HEK293 (cell line): ENCODE results near the gene IL3RA.
A peak's percentile ranks its signal among the peaks of the same experiment; 100 is the strongest.

Source experiments
- CTCF ChIA-PET: fragments of 350-600 bp; formaldehyde crosslinking; extraction: SDS; loops from one replicate; lab custom pipeline; 2021; ENCODE audit warnings: antibody characterized with exemption; lab: Yijun Ruan, JAX
- POLR2A ChIA-PET: fragments of 300-600 bp; formaldehyde crosslinking; extraction: SDS; loops from one replicate; lab custom pipeline; 2020; ENCODE audit warnings: antibody characterized with exemption, inconsistent platforms; lab: Yijun Ruan, JAX
- H3K27ac ChIP-seq: fragments of 200-500 bp; sonication (Bioruptor generic); 2 replicates; pipeline ENCODE4 v1.5.1; 2014; ENCODE audit warnings: low read depth, low read length, control low read depth, inconsistent platforms; ENCODE audit errors: extremely low read depth
- H3K36me3 ChIP-seq, 2 experiments: fragments of 200-500 bp in 1 of 2; sonication (Bioruptor generic) in 1 of 2; 1 replicate in 1 of 2; 2 replicates in 1 of 2; pipeline ENCODE4 v1.5.1; 2014 to 2017; ENCODE audit warnings: inconsistent platforms in 2 of 2, low read length in 2 of 2; ENCODE audit not compliant: control insufficient read depth in 2 of 2, insufficient read depth in 1 of 2
- H3K4me1 ChIP-seq: fragments of 200-500 bp; sonication (Bioruptor generic); 2 replicates; pipeline ENCODE4 v1.5.1; 2014; ENCODE audit warnings: mild to moderate bottlenecking, low read length, inconsistent platforms; ENCODE audit not compliant: control insufficient read depth, insufficient read depth
- H3K4me3 ChIP-seq: 2 replicates; pipeline ENCODE4 v1.5.1; 2011; ENCODE audit warnings: low read depth, mild to moderate bottlenecking, control low read depth, low read length, moderate library complexity
- H3K9me3 ChIP-seq: fragments of 200-500 bp; sonication (Bioruptor generic); 2 replicates; pipeline ENCODE4 v1.5.1; 2014; ENCODE audit warnings: low read depth, low read length, inconsistent platforms; ENCODE audit not compliant: control insufficient read depth, insufficient read depth
- HOXD13 ChIP-seq: sonication (generic); formaldehyde crosslinking; IDR thresholded peaks from 2 replicates; pipeline ENCODE4 v1.8.0; 2022; ENCODE audit warnings: missing genetic modification reagents, borderline replicate concordance
- SP7 ChIP-seq: fragments of 450-650 bp; formaldehyde crosslinking; IDR thresholded peaks from 2 replicates; pipeline ENCODE4 v1.5.1; 2016; ENCODE audit warnings: missing biosample characterization, missing genetic modification characterization
- TRIM28 ChIP-seq: IDR thresholded peaks from 2 replicates; pipeline ENCODE4 v1.6.1; 2011; ENCODE audit warnings: low read length, control low read depth, borderline replicate concordance
- YY1 ChIP-seq: fragments of 450-650 bp; formaldehyde crosslinking; IDR thresholded peaks from 2 replicates; pipeline ENCODE4 v1.5.1; 2018; ENCODE audit warnings: missing biosample characterization, missing genetic modification characterization
- ZNF133 ChIP-seq: fragments of 450-650 bp; formaldehyde crosslinking; IDR thresholded peaks from 2 replicates; pipeline ENCODE4 v1.5.1; 2016; ENCODE audit warnings: missing biosample characterization, missing genetic modification characterization
- ZNF184 ChIP-seq: fragments of 450-650 bp; IDR thresholded peaks from 2 replicates; pipeline ENCODE4 v1.5.1; 2018; ENCODE audit warnings: missing biosample characterization, mild to moderate bottlenecking, missing genetic modification characterization
- ZNF2 ChIP-seq: fragments of 450-650 bp; formaldehyde crosslinking; IDR thresholded peaks from 2 replicates; pipeline ENCODE4 v1.5.1; 2016; ENCODE audit warnings: missing biosample characterization, missing genetic modification characterization
- ZNF24 ChIP-seq: fragments of 450-650 bp; formaldehyde crosslinking; IDR thresholded peaks from 2 replicates; pipeline ENCODE4 v1.5.1; 2016; ENCODE audit warnings: missing biosample characterization, missing genetic modification characterization
- ZNF366 ChIP-seq: fragments of 450-650 bp; formaldehyde crosslinking; conservative IDR thresholded peaks from 2 replicates; pipeline ENCODE4 v1.5.1; 2016; ENCODE audit warnings: missing biosample characterization, missing genetic modification characterization
- ZNF423 ChIP-seq: fragments of 450-650 bp; formaldehyde crosslinking; IDR thresholded peaks from 2 replicates; pipeline ENCODE4 v1.5.1; 2016; ENCODE audit warnings: missing biosample characterization, missing genetic modification characterization
- ZNF530 ChIP-seq: fragments of 450-650 bp; formaldehyde crosslinking; IDR thresholded peaks from 2 replicates; pipeline ENCODE4 v1.5.1; 2016; ENCODE audit warnings: low read depth, missing biosample characterization, missing genetic modification characterization
- ZNF558 ChIP-seq: fragments of 450-650 bp; formaldehyde crosslinking; IDR thresholded peaks from 2 replicates; pipeline ENCODE4 v1.5.1; 2016; ENCODE audit warnings: missing biosample characterization, missing genetic modification characterization
- ZNF629 ChIP-seq: fragments of 450-650 bp; formaldehyde crosslinking; IDR thresholded peaks from 2 replicates; pipeline ENCODE4 v1.5.1; 2017; ENCODE audit warnings: missing biosample characterization, missing genetic modification characterization
- ZNF677 ChIP-seq: fragments of 450-650 bp; IDR thresholded peaks from 2 replicates; pipeline ENCODE4 v1.5.0; 2018; ENCODE audit warnings: missing biosample characterization, mild to moderate bottlenecking, missing genetic modification characterization, moderate library complexity
- ZSCAN23 ChIP-seq: fragments of 450-650 bp; formaldehyde crosslinking; IDR thresholded peaks from 2 replicates; pipeline ENCODE4 v1.5.1; 2016; ENCODE audit warnings: missing biosample characterization, missing genetic modification characterization
- TF ChIP-seq, protein P1 (sequence below): fragments of 450-650 bp; formaldehyde crosslinking; IDR thresholded peaks from 2 replicates; pipeline ENCODE4 v1.5.1; 2016; ENCODE audit warnings: missing biosample characterization, missing genetic modification characterization
- TF ChIP-seq, protein P2 (sequence below): fragments of 450-650 bp; formaldehyde crosslinking; conservative IDR thresholded peaks from 2 replicates; pipeline ENCODE4 v1.5.1; 2016; ENCODE audit warnings: low read depth, missing biosample characterization, missing genetic modification characterization
- TF ChIP-seq, protein P3 (sequence below): fragments of 450-650 bp; formaldehyde crosslinking; IDR thresholded peaks from 2 replicates; pipeline ENCODE4 v1.5.1; 2016; ENCODE audit warnings: missing biosample characterization, missing genetic modification characterization
- TF ChIP-seq, protein P4 (sequence below): fragments of 450-650 bp; formaldehyde crosslinking; IDR thresholded peaks from 2 replicates; pipeline ENCODE4 v1.5.1; 2016; ENCODE audit warnings: missing biosample characterization, missing genetic modification characterization
- TF ChIP-seq, protein P5 (sequence below): fragments of 450-650 bp; formaldehyde crosslinking; IDR thresholded peaks from 2 replicates; pipeline ENCODE4 v1.5.1; 2016; ENCODE audit warnings: missing biosample characterization, missing genetic modification characterization
- TF ChIP-seq, protein P6 (sequence below): fragments of 450-650 bp; formaldehyde crosslinking; optimal IDR thresholded peaks from 2 replicates; pipeline ENCODE3; 2016; ENCODE audit warnings: missing biosample characterization, mild to moderate bottlenecking, missing genetic modification characterization

The IL3RA gene

DNA sequence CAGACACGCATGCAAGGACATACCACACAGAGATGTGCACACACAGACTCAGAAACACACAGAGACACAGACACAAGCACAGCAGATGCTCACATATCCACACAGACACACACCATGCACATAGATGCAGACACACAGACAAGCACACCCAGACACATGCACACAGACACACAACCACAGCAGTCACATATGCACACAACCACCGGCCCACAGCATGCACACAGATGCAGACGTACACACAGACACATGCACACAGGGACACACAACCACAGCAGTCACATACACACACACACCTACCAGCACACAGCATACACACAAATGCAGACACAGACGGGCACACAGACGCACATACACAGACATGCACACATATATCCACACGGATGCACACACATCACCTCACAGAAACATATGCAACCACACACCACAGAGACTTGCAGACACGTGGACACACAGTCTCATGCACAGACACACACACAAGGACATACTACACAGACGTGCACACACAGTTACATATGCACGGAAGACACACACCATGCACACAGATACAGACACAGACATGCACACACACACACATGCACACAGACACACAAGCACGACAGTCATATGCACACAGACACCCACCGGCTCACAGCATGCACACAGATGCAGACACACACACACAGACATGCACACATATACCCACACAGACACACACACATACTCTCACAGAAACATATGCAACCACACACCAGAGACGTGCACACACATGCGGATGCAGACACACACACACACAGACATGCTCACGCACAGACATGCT is 80.6 kb downstream of the IL3RA start:
- CTCF ChIA-PET, result no interaction called here
- peaks cover 15 to 59% of the 10 kb centered on the region in 2 experiments; a peak in 2 of 3 replicates for H3K36me3 ChIP-seq

DNA sequence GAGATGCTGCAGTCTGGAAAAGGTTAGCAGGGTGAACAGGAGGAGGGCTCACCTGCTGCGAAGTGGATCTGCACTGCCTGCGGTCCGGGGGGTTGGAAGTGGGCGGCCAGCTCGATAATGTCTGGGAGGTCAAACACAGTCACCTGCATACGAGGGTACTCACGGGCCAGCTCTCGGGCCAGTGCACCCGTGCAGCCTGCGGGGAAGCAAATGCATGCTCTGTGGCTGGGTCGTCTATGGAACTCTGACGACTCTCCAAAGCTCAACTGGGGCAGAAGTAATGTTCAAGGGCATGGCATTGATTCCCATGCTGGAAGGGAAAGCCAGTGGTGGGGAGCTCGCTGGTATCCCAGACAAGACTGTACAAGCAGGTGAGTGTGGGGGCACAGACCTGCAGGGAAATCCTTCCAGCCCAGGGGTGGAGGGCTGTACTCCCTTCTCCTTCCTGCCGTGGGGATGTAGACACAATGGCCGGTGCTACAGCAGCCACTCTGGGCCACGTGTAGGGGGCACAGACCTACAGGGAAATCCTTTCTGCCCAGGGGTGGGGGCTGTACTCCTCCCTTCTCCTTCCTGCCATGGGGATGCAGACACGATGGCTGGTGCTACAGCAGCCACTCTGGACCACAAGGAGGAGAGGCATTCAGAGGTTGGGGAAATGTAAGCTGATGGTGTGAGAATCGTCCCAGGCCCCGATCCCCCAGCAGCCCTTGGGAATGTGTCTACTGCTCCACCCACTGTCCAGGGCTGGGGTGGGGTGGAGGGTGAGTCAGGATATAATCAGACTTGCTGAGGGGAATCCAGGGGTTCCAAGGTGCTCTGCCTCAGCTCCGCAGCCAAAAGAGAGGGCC is 81.6 kb downstream of the IL3RA start:
- ChIA-PET POLR2A (no interaction called here), CTCF (no interaction called here)
- Histone ChIP-seq H3K27ac (no peak overlapping the region), H3K9me3 (no peaks in the 10 kb centered on the region; the same call in 1 of the 2 replicates), H3K36me3 (peaks cover 13 to 50% of the 10 kb centered on the region in 2 experiments; a peak in 2 of 3 replicates), H3K4me3 (no peak overlapping the region), H3K4me1 (no peaks in the 10 kb centered on the region)
- TF ChIP-seq ZNF677 (tag by site-specific recombination), result no peak
- no peak; the same call in 1 of the 2 replicates for TF ChIP-seq HOXD13 (CRISPR knock-in tag)
- no peak for TF ChIP-seq ZNF558
- 0 out of 2 replicates have a peak, but pooled peaks have one; percentile 50 for TF ChIP-seq ZSCAN23
- TF ChIP-seq ZNF629, result 0 out of 2 replicates have a peak, but pooled peaks have one; percentile 23
- no peak for TF ChIP-seq ZNF530 (tag by site-specific recombination)
- TF ChIP-seq SP7, result 0 out of 2 replicates have a peak, but pooled peaks have one; percentile 27
- no peak for TF ChIP-seq YY1
- TF ChIP-seq, protein P1, sequence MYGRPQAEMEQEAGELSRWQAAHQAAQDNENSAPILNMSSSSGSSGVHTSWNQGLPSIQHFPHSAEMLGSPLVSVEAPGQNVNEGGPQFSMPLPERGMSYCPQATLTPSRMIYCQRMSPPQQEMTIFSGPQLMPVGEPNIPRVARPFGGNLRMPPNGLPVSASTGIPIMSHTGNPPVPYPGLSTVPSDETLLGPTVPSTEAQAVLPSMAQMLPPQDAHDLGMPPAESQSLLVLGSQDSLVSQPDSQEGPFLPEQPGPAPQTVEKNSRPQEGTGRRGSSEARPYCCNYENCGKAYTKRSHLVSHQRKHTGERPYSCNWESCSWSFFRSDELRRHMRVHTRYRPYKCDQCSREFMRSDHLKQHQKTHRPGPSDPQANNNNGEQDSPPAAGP, result peak; percentile 74; the same call in 1 of the 2 replicates
- TF ChIP-seq, protein P2, sequence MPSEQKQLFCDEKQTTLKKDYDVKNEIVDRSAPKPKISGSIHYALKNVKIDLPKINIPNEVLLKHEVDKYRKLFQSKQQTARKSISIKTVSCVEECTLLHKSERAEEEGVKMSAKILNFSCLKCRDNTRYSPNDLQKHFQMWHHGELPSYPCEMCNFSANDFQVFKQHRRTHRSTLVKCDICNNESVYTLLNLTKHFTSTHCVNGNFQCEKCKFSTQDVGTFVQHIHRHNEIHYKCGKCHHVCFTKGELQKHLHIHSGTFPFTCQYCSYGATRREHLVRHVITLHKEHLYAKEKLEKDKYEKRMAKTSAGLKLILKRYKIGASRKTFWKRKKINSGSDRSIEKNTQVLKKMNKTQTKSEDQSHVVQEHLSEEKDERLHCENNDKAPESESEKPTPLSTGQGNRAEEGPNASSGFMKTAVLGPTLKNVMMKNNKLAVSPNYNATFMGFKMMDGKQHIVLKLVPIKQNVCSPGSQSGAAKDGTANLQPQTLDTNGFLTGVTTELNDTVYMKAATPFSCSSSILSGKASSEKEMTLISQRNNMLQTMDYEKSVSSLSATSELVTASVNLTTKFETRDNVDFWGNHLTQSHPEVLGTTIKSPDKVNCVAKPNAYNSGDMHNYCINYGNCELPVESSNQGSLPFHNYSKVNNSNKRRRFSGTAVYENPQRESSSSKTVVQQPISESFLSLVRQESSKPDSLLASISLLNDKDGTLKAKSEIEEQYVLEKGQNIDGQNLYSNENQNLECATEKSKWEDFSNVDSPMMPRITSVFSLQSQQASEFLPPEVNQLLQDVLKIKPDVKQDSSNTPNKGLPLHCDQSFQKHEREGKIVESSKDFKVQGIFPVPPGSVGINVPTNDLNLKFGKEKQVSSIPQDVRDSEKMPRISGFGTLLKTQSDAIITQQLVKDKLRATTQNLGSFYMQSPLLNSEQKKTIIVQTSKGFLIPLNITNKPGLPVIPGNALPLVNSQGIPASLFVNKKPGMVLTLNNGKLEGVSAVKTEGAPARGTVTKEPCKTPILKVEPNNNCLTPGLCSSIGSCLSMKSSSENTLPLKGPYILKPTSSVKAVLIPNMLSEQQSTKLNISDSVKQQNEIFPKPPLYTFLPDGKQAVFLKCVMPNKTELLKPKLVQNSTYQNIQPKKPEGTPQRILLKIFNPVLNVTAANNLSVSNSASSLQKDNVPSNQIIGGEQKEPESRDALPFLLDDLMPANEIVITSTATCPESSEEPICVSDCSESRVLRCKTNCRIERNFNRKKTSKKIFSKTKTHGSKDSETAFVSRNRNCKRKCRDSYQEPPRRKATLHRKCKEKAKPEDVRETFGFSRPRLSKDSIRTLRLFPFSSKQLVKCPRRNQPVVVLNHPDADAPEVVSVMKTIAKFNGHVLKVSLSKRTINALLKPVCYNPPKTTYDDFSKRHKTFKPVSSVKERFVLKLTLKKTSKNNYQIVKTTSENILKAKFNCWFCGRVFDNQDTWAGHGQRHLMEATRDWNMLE (tag by site-specific recombination), result no peak
- TF ChIP-seq, protein P3, sequence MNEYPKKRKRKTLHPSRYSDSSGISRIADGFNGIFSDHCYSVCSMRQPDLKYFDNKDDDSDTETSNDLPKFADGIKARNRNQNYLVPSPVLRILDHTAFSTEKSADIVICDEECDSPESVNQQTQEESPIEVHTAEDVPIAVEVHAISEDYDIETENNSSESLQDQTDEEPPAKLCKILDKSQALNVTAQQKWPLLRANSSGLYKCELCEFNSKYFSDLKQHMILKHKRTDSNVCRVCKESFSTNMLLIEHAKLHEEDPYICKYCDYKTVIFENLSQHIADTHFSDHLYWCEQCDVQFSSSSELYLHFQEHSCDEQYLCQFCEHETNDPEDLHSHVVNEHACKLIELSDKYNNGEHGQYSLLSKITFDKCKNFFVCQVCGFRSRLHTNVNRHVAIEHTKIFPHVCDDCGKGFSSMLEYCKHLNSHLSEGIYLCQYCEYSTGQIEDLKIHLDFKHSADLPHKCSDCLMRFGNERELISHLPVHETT (tag by site-specific recombination), result peak; percentile 60
- TF ChIP-seq, protein P4, sequence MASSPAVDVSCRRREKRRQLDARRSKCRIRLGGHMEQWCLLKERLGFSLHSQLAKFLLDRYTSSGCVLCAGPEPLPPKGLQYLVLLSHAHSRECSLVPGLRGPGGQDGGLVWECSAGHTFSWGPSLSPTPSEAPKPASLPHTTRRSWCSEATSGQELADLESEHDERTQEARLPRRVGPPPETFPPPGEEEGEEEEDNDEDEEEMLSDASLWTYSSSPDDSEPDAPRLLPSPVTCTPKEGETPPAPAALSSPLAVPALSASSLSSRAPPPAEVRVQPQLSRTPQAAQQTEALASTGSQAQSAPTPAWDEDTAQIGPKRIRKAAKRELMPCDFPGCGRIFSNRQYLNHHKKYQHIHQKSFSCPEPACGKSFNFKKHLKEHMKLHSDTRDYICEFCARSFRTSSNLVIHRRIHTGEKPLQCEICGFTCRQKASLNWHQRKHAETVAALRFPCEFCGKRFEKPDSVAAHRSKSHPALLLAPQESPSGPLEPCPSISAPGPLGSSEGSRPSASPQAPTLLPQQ (tag by site-specific recombination), result no peak
- TF ChIP-seq, protein P5, sequence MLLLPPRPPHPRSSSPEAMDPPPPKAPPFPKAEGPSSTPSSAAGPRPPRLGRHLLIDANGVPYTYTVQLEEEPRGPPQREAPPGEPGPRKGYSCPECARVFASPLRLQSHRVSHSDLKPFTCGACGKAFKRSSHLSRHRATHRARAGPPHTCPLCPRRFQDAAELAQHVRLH (tag by site-specific recombination), result peak; percentile 91
- no peak for TF ChIP-seq ZNF184 (tag by site-specific recombination)
- no peak for TF ChIP-seq ZNF366 (tag by site-specific recombination)
- peak; percentile 92; the same call in 1 of the 2 replicates for TF ChIP-seq TRIM28
- TF ChIP-seq, protein P6, sequence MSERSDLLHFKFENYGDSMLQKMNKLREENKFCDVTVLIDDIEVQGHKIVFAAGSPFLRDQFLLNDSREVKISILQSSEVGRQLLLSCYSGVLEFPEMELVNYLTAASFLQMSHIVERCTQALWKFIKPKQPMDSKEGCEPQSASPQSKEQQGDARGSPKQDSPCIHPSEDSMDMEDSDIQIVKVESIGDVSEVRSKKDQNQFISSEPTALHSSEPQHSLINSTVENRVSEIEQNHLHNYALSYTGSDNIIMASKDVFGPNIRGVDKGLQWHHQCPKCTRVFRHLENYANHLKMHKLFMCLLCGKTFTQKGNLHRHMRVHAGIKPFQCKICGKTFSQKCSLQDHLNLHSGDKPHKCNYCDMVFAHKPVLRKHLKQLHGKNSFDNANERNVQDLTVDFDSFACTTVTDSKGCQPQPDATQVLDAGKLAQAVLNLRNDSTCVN, result no peak
- TF ChIP-seq ZNF24 (tag by site-specific recombination), result no peak
- TF ChIP-seq ZNF423, result no peak

More for the DNA sequence above, 80.6 kb downstream of the IL3RA start:
- Histone ChIP-seq H3K9me3 (no peaks in the 10 kb centered on the region), H3K27ac (no peak overlapping the region), H3K4me3 (no peak overlapping the region)
- POLR2A ChIA-PET, result no interaction called here
- TF ChIP-seq ZNF2 (peak; percentile 28; the same call in 1 of the 2 replicates), ZNF133 (tag by site-specific recombination) (no peak)
- TF ChIP-seq, all 188 proteins: peak for 1
- no peaks in the 10 kb centered on the region for H3K4me1 ChIP-seq
